ENCODE results near the gene WWOX.

Gene WWOX

DNA sequence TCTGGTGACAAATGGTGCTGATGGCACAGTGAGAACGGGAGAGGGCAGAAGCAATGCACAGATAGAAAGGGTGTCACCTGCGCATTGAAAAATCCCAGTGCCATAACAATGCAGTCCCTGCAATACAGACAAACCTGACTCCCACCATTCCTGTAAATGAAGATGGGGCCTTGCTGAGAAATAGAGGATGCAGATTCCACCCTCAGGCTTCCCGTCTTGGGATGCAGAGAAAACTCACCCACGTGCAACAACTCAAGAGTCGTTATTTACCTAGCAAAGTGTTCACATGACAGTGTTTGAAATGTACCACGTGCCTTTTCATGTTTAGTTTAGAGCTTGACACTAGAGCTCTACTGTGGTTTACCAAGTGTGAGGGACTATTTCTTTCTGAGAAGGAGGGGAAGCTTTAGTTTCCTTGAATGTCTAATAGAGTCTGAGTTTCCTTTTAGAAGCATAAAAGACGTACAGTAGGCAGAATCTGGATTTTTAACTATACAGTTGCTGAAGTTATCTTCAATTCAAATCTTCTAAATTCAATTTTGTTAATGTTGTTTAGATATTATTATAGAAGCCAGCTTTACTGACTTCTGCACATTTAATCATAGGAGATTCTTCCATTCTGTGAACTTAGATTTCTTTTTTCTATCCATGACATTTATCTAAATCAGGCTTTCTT, 35.6 kb downstream of the WWOX start:
- no peak for FAIRE-seq
- no peak for DNase-seq (ENCODE audit: insufficient read length, low spot score)
- TF ChIP-seq PAX5 (IDR thresholded peaks at IDR 0.05; ENCODE audit: insufficient read depth, low read length, severe bottlenecking), result no peak
- no peak for TF ChIP-seq POLR2AphosphoS5 (IDR thresholded peaks at IDR 0.05; ENCODE audit: low read depth, low read length)
- no peak for TF ChIP-seq POU2F2 (IDR thresholded peaks at IDR 0.05; ENCODE audit: low read depth, low read length)
- no peak for TF ChIP-seq TAF1 (IDR thresholded peaks at IDR 0.05; ENCODE audit: low read depth, low read length)
- no peak for TF ChIP-seq SPI1 (IDR thresholded peaks at IDR 0.05; ENCODE audit: low read depth, low read length)
- no peak for TF ChIP-seq POLR2A (IDR thresholded peaks at IDR 0.05; ENCODE audit: low read depth, low read length)

DNA sequence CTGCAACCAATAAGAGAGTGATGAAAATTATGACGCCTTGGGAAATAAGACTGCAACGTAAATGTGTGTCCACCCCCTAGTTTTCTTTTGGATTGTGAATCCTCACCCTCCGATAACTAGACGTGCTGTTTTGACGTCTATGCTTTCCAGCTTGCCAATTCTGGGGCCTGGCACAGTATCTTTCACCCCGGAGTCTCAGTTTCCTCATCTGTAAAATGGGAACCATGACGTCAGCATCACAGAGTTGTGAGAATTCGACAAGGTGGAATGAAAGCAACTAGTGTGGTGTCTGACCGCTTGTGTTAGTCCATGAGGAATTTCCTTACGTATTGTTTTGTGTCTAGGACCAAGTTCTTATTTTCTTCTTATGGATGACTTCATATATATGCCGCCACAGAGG, 37.7 kb downstream of the WWOX start:
- FAIRE-seq (no peak), DNase-seq (ENCODE audit: insufficient read length, low spot score) (no peak)
- no peak for TF ChIP-seq SPI1 (IDR thresholded peaks at IDR 0.05; ENCODE audit: low read depth, low read length)
- TF ChIP-seq PAX5 (IDR thresholded peaks at IDR 0.05; ENCODE audit: insufficient read depth, low read length, severe bottlenecking), result no peak
- no peak for TF ChIP-seq POLR2AphosphoS5 (IDR thresholded peaks at IDR 0.05; ENCODE audit: low read depth, low read length)
- no peak for TF ChIP-seq POU2F2 (IDR thresholded peaks at IDR 0.05; ENCODE audit: low read depth, low read length)
- TF ChIP-seq POLR2A (IDR thresholded peaks at IDR 0.05; ENCODE audit: low read depth, low read length), result no peak
- no peak for TF ChIP-seq TAF1 (IDR thresholded peaks at IDR 0.05; ENCODE audit: low read depth, low read length)

DNA sequence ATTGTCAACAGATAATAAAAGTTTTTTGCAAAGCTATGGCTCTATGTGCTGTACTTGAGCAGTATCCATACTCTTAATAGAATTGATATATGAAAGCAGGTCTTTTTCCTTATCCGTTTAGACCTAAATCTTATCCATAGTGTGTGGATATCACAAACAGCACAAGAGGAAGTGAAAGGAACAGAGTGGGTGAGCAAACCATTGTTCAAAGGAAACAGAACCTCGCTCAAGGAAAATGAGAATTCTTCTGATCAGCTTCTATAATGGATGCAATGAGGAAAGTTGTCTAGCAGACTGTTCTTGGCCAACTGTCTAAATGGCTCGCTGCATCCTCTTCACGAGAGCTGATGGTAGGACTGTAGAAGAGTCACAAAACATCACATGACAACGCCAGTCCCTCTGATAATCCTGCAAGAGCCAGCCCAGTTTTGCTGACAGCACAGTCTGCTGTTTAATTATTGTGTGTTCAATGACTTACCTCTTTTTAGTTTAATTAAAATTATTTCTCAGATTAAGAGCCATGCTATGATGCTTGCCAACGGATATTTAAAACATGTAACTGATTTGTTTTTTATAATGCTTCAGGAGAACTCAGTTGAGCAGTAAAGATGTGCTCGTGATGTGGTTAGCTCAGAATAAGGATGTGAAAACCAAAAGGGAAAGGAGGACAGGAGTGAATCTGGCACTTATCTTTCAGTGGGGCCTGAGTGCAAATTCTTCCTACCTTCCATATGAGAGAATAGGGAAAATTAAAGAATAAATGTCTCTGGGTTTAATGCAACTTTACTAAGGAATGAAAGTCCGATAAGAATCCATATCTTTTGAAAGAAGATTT, 38.5 kb downstream of the WWOX start:
- TF ChIP-seq SPI1 (IDR thresholded peaks at IDR 0.05; ENCODE audit: low read depth, low read length) (peak; percentile 63), POLR2AphosphoS5 (IDR thresholded peaks at IDR 0.05; ENCODE audit: low read depth, low read length) (no peak), POLR2A (IDR thresholded peaks at IDR 0.05; ENCODE audit: low read depth, low read length) (no peak)
- DNase-seq (ENCODE audit: insufficient read length, low spot score) (peak; percentile 12), FAIRE-seq (no peak)

DNA sequence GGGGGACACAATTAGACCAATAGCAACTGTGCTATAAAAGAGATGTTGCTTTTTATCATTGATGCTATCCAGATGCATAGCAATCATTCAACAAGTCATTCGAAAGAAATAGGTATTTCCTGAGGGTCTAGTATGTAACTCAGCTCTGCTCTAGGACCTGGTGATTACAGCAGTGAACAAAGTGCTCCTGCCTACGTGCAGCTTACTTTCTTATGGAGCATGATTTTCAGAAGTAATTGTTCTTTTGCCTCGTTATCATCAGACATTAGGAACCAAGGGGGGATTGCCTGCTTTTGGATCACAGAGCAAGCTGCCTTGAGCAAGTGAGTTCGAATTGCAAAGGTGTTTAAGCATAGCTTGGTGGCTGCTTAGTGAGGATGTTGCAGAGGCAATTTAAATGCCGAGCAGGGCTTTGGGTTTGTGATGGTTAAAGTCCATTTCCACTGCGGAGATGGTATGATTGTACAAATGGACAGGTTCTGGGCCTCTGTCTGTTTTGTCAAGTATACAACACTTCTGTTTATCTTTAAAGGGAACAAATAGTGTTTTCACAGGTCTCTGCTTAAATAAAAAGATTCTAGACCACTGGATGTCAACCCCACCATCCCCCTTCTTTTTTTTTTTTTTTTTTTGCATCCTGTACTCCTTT, 41.5 kb downstream of the WWOX start:
- TF ChIP-seq POLR2AphosphoS5 (IDR thresholded peaks at IDR 0.05; ENCODE audit: low read depth, low read length), result no peak
- no peak for TF ChIP-seq TAF1 (IDR thresholded peaks at IDR 0.05; ENCODE audit: low read depth, low read length)
- no peak for TF ChIP-seq SPI1 (IDR thresholded peaks at IDR 0.05; ENCODE audit: low read depth, low read length)
- TF ChIP-seq POU2F2 (IDR thresholded peaks at IDR 0.05; ENCODE audit: low read depth, low read length), result no peak
- TF ChIP-seq POLR2A (IDR thresholded peaks at IDR 0.05; ENCODE audit: low read depth, low read length), result no peak
- TF ChIP-seq PAX5 (IDR thresholded peaks at IDR 0.05; ENCODE audit: insufficient read depth, low read length, severe bottlenecking), result no peak
- DNase-seq (ENCODE audit: insufficient read length, low spot score), result no peak
- no peak for FAIRE-seq

DNA sequence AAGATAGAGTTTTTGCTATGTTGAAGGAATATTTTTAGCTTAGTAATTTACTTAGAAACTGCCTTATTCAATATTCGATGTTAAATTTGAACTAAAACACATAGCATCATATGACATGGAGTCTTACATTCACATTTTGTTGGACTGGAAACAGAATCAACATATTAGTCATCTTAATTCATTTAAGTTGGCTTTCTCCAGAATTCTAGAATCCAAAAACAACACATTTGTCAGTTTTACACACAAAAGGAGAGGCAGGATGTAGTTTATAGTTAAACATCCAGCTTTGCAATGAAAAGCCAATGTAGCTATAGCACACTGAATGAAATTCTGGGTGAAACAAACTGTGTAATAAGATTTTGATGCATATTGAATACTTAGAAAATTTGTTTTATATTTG, 43.3 kb downstream of the WWOX start:
- no peak for FAIRE-seq
- TF ChIP-seq POU2F2 (IDR thresholded peaks at IDR 0.05; ENCODE audit: low read depth, low read length) (no peak), SPI1 (IDR thresholded peaks at IDR 0.05; ENCODE audit: low read depth, low read length) (no peak), PAX5 (IDR thresholded peaks at IDR 0.05; ENCODE audit: insufficient read depth, low read length, severe bottlenecking) (no peak), POLR2AphosphoS5 (IDR thresholded peaks at IDR 0.05; ENCODE audit: low read depth, low read length) (no peak), POLR2A (IDR thresholded peaks at IDR 0.05; ENCODE audit: low read depth, low read length) (no peak), TAF1 (IDR thresholded peaks at IDR 0.05; ENCODE audit: low read depth, low read length) (no peak)

DNA sequence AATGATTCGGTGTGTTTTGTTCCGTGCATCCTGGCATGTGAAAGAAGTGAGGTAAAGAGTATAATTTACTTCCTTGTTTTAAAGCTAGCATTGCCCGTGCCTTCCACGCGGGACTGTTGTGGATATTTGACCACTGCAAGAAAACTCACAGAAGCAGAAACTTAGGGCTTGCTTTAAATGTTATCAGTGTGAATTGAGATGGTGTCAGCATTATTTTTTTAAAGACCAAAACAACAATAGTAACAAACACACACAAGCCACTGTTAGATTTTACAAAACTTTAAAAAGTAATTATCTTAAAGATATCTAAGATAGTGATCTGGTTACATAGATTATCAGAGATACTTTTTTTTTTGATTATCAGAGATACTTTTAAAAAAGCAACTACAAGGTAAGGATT, 47.4 kb downstream of the WWOX start:
- no peak for FAIRE-seq
- DNase-seq (ENCODE audit: insufficient read length, low spot score), result no peak
- TF ChIP-seq POLR2AphosphoS5 (IDR thresholded peaks at IDR 0.05; ENCODE audit: low read depth, low read length) (no peak), PAX5 (IDR thresholded peaks at IDR 0.05; ENCODE audit: insufficient read depth, low read length, severe bottlenecking) (no peak), POLR2A (IDR thresholded peaks at IDR 0.05; ENCODE audit: low read depth, low read length) (no peak), TAF1 (IDR thresholded peaks at IDR 0.05; ENCODE audit: low read depth, low read length) (no peak), POU2F2 (IDR thresholded peaks at IDR 0.05; ENCODE audit: low read depth, low read length) (no peak), SPI1 (IDR thresholded peaks at IDR 0.05; ENCODE audit: low read depth, low read length) (no peak)

More for the DNA sequence above, 43.3 kb downstream of the WWOX start:
- no peak for DNase-seq (ENCODE audit: insufficient read length, low spot score)

DNA sequence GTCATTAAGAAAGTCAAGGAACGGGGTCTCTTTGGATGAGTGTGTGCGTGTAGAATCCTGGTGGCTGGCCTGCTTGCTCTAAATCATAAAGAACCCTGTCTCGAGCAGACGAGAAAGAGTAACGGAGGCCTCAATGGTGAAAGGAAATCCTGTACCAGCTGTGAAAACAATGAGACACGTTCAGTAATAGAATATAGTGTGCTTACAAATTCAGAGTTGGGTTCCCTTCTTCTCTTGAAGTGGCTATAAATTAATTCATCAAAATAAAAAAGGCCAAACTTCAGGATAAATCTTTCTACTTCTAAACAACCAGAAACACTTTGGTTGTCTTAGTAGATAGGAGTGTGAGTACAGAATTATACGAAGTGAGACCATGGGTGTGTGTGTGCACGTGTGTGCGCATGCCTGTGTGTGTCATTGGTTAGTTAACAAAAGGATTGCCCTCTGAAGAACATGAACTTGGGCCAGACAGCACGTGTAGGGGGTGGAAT, 48.5 kb downstream of the WWOX start:
- no peak for FAIRE-seq
- DNase-seq (ENCODE audit: insufficient read length, low spot score), result no peak
- TF ChIP-seq POLR2AphosphoS5 (IDR thresholded peaks at IDR 0.05; ENCODE audit: low read depth, low read length) (no peak), POU2F2 (IDR thresholded peaks at IDR 0.05; ENCODE audit: low read depth, low read length) (no peak), PAX5 (IDR thresholded peaks at IDR 0.05; ENCODE audit: insufficient read depth, low read length, severe bottlenecking) (no peak), SPI1 (IDR thresholded peaks at IDR 0.05; ENCODE audit: low read depth, low read length) (no peak), POLR2A (IDR thresholded peaks at IDR 0.05; ENCODE audit: low read depth, low read length) (no peak), TAF1 (IDR thresholded peaks at IDR 0.05; ENCODE audit: low read depth, low read length) (no peak)

DNA sequence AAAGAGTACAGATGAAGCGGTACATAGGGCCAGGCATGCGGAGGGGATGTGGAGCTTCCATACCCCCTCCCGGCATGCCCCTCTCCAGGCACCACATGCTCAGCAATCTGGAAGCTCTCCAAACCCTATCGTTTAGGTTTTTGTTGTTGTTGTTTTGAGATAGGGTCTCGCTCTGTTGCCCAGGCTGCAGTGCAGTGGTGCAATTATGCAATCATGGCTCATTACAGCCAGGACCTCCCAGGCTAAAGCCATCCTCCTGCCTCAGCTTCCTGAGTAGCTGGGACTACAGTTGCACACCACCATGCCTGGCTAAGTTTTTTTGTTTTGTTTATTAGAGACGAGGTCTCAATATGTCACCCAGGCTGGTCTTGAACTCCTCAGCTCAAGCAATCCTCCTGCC, 50.8 kb downstream of the WWOX start:
- DNase-seq (ENCODE audit: insufficient read length, low spot score), result no peak
- FAIRE-seq, result no peak
- TF ChIP-seq PAX5 (IDR thresholded peaks at IDR 0.05; ENCODE audit: insufficient read depth, low read length, severe bottlenecking) (no peak), TAF1 (IDR thresholded peaks at IDR 0.05; ENCODE audit: low read depth, low read length) (no peak), POU2F2 (IDR thresholded peaks at IDR 0.05; ENCODE audit: low read depth, low read length) (no peak), POLR2AphosphoS5 (IDR thresholded peaks at IDR 0.05; ENCODE audit: low read depth, low read length) (no peak)

Measured in GM12891 (cell line).